SK-N-SH treated with all-trans-retinoic acid at 6 μM for 48 hours (cell line): ENCODE measurements around the gene EML1.

Experiments
- ATAC-seq: fragments of 200-7000 bp; cut with Tn5 transposase; 3 replicates; pipeline ENCODE4 v1.9.1; 2020; ENCODE audit warnings: mild to moderate bottlenecking, moderate library complexity
- ARNTL ChIP-seq: fragments of 450-650 bp; formaldehyde crosslinking; IDR thresholded peaks from 2 replicates; pipeline ENCODE4 v1.5.0; 2020; ENCODE audit warnings: low read depth, mild to moderate bottlenecking, moderate library complexity, borderline replicate concordance
- CREB5 ChIP-seq: fragments of 250-450 bp; sonication (Bioruptor Pico); IDR thresholded peaks from 2 replicates; pipeline ENCODE4 v1.5.1; 2020; ENCODE audit warnings: low read depth, mild to moderate bottlenecking, moderate library complexity
- CSDC2 ChIP-seq: fragments of 250-450 bp; sonication (Bioruptor Pico); IDR thresholded peaks from 2 replicates; pipeline ENCODE4 v1.5.0; 2020; ENCODE audit warnings: mild to moderate bottlenecking, moderate library complexity
- CSRNP3 ChIP-seq: fragments of 250-450 bp; sonication (Bioruptor Pico); IDR thresholded peaks from 2 replicates; pipeline ENCODE4 v1.5.1; 2021; ENCODE audit warnings: mild to moderate bottlenecking, moderate library complexity
- GLIS3 ChIP-seq: fragments of 250-450 bp; sonication (Bioruptor Pico); IDR thresholded peaks from 2 replicates; pipeline ENCODE4 v1.5.0; 2020; ENCODE audit warnings: mild to moderate bottlenecking, moderate library complexity
- ISL1 ChIP-seq: fragments of 250-450 bp; sonication (Bioruptor Pico); IDR thresholded peaks from 2 replicates; pipeline ENCODE4 v2.1.2; 2022; ENCODE audit warnings: mild to moderate bottlenecking, moderate library complexity
- OSR1 ChIP-seq: fragments of 250-450 bp; sonication (Bioruptor Pico); IDR thresholded peaks from 2 replicates; pipeline ENCODE4 v1.8.0; 2022; ENCODE audit warnings: moderate library complexity, mild to moderate bottlenecking, inconsistent platforms
- PATZ1 ChIP-seq: fragments of 250-450 bp; sonication (Bioruptor Pico); IDR thresholded peaks from 2 replicates; pipeline ENCODE4 v1.8.0; 2020; ENCODE audit warnings: mild to moderate bottlenecking, moderate library complexity, borderline replicate concordance
- PPARA ChIP-seq: fragments of 250-450 bp; sonication (Bioruptor Pico); IDR thresholded peaks from 2 replicates; pipeline ENCODE4 v1.5.0; 2020; ENCODE audit warnings: mild to moderate bottlenecking, borderline replicate concordance
- RARB ChIP-seq: fragments of 250-450 bp; sonication (Bioruptor Pico); IDR thresholded peaks from 2 replicates; pipeline ENCODE4 v1.8.0; 2021; ENCODE audit warnings: mild to moderate bottlenecking, moderate library complexity
- TCF4 ChIP-seq: fragments of 250-450 bp; sonication (Bioruptor Pico); IDR thresholded peaks from 2 replicates; pipeline ENCODE4 v1.8.0; 2021; ENCODE audit warnings: mild to moderate bottlenecking, moderate library complexity, borderline replicate concordance
- TOX ChIP-seq: fragments of 250-450 bp; sonication (Bioruptor Pico); IDR thresholded peaks from 2 replicates; pipeline ENCODE4 v1.8.0; 2021; ENCODE audit warnings: mild to moderate bottlenecking, moderate library complexity, borderline replicate concordance
- ZC3H10 ChIP-seq: fragments of 250-450 bp; sonication (Bioruptor Pico); IDR thresholded peaks from 2 replicates; pipeline ENCODE4 v1.5.1; 2021; ENCODE audit warnings: mild to moderate bottlenecking, moderate library complexity
- ZFP3 ChIP-seq: fragments of 250-450 bp; sonication (Bioruptor Pico); IDR thresholded peaks from 2 replicates; pipeline ENCODE4 v1.5.0; 2020; ENCODE audit warnings: mild to moderate bottlenecking, moderate library complexity
- ZFP30 ChIP-seq: fragments of 450-650 bp; formaldehyde crosslinking; IDR thresholded peaks from 2 replicates; pipeline ENCODE4 v1.5.0; 2022; ENCODE audit warnings: mild to moderate bottlenecking, moderate library complexity
- ZNF565 ChIP-seq: fragments of 450-650 bp; formaldehyde crosslinking; conservative IDR thresholded peaks from 2 replicates; pipeline ENCODE4 v1.5.0; 2020; ENCODE audit warnings: low read depth, mild to moderate bottlenecking, moderate library complexity
- ZNF70 ChIP-seq: fragments of 450-650 bp; formaldehyde crosslinking; IDR thresholded peaks from 2 replicates; pipeline ENCODE4 v1.5.0; 2020; ENCODE audit warnings: mild to moderate bottlenecking, moderate library complexity
- ZNF8 ChIP-seq: fragments of 450-650 bp; formaldehyde crosslinking; IDR thresholded peaks from 2 replicates; pipeline ENCODE4 v1.5.0; 2020; ENCODE audit warnings: mild to moderate bottlenecking, moderate library complexity
- TF ChIP-seq, protein P1 (sequence below): fragments of 250-450 bp; sonication (Bioruptor Pico); IDR thresholded peaks from 2 replicates; pipeline ENCODE4 v1.8.0; 2021; ENCODE audit warnings: low read depth, mild to moderate bottlenecking, moderate library complexity, borderline replicate concordance
- TF ChIP-seq, protein P2 (sequence below): fragments of 250-450 bp; sonication (Bioruptor Pico); IDR thresholded peaks from 2 replicates; pipeline ENCODE4 v1.5.0; 2020; ENCODE audit warnings: mild to moderate bottlenecking, moderate library complexity

Gene EML1

DNA sequence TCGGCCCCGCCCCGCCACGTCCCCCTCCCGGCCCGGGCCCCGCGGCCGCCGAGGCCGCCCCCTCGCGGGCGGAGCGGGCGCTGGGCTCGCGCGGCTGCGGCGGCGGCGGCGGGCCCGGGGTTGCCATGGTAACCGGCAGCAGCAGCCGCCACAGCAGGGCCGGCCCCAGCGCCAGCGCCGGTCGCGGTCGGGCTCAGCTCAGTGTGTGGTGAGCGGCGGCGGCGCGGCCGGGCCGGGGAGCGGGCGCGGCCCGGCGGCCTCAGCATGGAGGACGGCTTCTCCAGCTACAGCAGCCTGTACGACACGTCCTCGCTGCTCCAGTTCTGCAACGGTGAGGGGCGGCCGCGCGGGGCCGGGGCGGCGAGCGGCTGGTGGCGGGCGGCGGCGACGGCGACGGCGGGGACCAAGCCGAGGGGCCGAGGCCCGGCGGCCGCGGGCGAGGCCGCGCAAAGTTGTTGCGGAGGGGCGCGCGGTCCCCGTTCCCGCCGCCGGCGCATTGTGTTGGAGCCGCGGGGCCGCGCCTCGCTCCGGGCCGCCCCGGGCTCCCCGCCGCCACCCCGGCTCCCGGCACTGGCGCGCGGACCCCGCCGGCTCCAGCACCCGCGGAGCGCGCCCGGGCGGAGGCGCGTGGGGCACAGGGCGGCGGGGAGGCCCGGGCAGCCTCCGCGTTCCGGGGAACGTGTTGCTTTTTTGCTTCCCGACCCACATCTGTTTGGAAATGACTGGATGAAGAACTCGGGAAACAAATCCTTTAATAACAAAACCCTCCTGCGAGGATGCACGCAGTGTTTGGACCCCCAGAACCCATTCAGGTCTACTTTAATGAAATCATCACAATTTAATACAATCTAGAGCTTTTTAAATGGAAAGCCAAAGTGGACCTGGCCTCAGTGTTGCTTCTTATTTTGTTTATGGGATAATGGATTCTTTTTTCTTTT is at the start of gene EML1:
TSS of gene EML1 (plus strand) at position 201 of the 938 bp plus-strand sequence. CDS start at position 265, 64 bp downstream.
- TF ChIP-seq ZC3H10 (CRISPR knock-in tag), result no peak
- TF ChIP-seq, protein P1, sequence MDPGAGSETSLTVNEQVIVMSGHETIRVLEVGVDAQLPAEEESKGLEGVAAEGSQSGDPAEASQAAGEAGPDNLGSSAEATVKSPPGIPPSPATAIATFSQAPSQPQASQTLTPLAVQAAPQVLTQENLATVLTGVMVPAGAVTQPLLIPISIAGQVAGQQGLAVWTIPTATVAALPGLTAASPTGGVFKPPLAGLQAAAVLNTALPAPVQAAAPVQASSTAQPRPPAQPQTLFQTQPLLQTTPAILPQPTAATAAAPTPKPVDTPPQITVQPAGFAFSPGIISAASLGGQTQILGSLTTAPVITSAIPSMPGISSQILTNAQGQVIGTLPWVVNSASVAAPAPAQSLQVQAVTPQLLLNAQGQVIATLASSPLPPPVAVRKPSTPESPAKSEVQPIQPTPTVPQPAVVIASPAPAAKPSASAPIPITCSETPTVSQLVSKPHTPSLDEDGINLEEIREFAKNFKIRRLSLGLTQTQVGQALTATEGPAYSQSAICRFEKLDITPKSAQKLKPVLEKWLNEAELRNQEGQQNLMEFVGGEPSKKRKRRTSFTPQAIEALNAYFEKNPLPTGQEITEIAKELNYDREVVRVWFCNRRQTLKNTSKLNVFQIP (CRISPR knock-in tag), result no peak
- TF ChIP-seq OSR1 (CRISPR knock-in tag), result no peak
- TF ChIP-seq TCF4 (CRISPR knock-in tag), result no peak
- no peak for TF ChIP-seq PPARA
- TF ChIP-seq CSRNP3 (CRISPR knock-in tag), result no peak
- TF ChIP-seq RARB (CRISPR knock-in tag), result no peak
- no peak for TF ChIP-seq ISL1 (CRISPR knock-in tag)
- no peak for TF ChIP-seq ZNF565
- TF ChIP-seq CREB5 (CRISPR knock-in tag), result no peak
- no peak for TF ChIP-seq ZFP30
- no peak for TF ChIP-seq TOX (CRISPR knock-in tag)
- TF ChIP-seq, all 23 proteins: peak for 0
- ATAC-seq, result peak; percentile 94

DNA sequence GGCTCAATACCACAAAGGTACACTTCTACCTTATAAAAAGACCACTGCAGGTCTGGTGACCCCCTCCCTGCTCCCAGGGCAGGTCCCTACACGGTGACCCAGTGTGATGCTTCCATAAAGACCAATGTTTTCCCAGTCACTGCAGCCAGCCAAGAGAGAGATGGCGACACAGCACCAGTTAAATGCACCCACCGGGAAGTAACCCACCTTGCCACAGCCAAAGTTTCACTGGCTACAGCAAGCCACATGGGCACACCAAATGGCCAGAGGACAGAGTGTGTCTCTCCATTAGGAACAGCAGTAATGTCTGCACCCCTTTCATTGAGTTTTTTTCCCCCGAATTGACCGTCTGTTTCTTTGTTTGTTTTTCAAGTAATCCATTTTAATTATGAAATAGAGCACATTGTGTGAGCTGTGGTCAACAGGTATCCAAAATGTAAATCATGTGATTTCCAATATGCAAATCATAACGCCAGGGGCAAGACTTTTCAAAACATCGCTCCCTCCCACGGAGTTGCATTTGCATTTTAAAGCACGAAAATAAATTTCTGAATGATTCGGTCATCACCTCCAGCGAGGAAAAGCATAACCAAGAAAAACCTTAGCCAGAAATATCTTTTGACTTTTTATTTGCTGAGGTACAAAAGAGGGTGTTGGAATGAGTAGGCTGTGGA is 48.9 kb upstream of the EML1 start:
- ATAC-seq, result no peak
- TF ChIP-seq ARNTL (CRISPR knock-in tag) (no peak), PATZ1 (no peak), ZFP30 (no peak), ZNF70 (no peak), TOX (CRISPR knock-in tag) (no peak), PPARA (no peak), ISL1 (CRISPR knock-in tag) (no peak), CSRNP3 (CRISPR knock-in tag) (no peak)

DNA sequence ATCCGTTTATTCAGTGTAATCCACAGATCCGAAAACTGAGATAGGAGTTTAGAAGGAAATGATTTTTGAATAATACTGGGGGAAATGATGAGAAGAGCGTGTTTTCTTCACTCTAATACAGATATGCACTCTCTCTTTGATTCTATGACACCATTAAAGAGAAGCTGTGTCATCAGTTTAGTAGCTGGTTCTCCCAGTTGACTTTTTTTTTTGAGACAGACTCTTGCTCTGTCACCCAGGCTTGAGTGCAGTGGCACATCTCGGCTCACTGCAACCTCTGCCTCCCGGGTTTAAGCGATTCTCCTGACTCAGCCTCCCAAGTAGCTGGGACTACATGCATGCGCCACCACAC is 48.4 kb upstream of the EML1 start:
- TF ChIP-seq ZNF70 (no peak), CSDC2 (CRISPR knock-in tag) (no peak), ZNF8 (CRISPR knock-in tag) (no peak), TOX (CRISPR knock-in tag) (no peak), ARNTL (CRISPR knock-in tag) (no peak), CREB5 (CRISPR knock-in tag) (no peak), GLIS3 (CRISPR knock-in tag) (no peak), ZC3H10 (CRISPR knock-in tag) (no peak), ZFP3 (CRISPR knock-in tag) (no peak), ZFP30 (no peak), PPARA (no peak), ZNF565 (no peak)
- TF ChIP-seq, protein P2, sequence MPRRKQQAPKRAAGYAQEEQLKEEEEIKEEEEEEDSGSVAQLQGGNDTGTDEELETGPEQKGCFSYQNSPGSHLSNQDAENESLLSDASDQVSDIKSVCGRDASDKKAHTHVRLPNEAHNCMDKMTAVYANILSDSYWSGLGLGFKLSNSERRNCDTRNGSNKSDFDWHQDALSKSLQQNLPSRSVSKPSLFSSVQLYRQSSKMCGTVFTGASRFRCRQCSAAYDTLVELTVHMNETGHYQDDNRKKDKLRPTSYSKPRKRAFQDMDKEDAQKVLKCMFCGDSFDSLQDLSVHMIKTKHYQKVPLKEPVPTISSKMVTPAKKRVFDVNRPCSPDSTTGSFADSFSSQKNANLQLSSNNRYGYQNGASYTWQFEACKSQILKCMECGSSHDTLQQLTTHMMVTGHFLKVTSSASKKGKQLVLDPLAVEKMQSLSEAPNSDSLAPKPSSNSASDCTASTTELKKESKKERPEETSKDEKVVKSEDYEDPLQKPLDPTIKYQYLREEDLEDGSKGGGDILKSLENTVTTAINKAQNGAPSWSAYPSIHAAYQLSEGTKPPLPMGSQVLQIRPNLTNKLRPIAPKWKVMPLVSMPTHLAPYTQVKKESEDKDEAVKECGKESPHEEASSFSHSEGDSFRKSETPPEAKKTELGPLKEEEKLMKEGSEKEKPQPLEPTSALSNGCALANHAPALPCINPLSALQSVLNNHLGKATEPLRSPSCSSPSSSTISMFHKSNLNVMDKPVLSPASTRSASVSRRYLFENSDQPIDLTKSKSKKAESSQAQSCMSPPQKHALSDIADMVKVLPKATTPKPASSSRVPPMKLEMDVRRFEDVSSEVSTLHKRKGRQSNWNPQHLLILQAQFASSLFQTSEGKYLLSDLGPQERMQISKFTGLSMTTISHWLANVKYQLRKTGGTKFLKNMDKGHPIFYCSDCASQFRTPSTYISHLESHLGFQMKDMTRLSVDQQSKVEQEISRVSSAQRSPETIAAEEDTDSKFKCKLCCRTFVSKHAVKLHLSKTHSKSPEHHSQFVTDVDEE (CRISPR knock-in tag), result no peak
- ATAC-seq, result no peak
